Measurements from ENCODE around the gene INTS4.
"Not testable (repeated sequence)": the region's sequence is repeated elsewhere in the genome, so short reads cannot be mapped to it uniquely, and the experiment has no call there.

DNA sequence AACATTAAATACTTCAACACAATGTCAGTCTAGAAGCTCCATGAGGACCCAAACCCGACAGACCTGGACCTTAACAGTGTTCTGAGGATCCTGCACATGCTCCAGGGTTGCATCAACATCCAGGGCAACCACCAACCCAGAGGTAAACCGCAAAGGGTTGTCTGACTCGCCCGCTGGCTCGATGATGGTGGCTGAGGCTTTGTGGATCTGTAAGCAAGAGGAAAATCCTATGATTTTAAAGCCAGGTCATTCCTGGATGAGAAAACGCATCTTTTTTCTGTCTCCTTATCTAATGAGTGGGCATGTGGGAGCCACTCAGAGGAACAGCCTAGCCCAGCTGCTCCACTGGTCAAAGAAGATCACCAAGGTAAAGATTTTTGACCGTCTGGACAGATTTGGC lies 103.2 kb downstream of the INTS4 start:
- TF ChIP-seq ZNF391 (tag by site-specific recombination; IDR thresholded peaks at IDR 0.05; ENCODE audit: borderline replicate concordance, low read depth): not testable (repeated sequence)
- TF ChIP-seq, protein P1, sequence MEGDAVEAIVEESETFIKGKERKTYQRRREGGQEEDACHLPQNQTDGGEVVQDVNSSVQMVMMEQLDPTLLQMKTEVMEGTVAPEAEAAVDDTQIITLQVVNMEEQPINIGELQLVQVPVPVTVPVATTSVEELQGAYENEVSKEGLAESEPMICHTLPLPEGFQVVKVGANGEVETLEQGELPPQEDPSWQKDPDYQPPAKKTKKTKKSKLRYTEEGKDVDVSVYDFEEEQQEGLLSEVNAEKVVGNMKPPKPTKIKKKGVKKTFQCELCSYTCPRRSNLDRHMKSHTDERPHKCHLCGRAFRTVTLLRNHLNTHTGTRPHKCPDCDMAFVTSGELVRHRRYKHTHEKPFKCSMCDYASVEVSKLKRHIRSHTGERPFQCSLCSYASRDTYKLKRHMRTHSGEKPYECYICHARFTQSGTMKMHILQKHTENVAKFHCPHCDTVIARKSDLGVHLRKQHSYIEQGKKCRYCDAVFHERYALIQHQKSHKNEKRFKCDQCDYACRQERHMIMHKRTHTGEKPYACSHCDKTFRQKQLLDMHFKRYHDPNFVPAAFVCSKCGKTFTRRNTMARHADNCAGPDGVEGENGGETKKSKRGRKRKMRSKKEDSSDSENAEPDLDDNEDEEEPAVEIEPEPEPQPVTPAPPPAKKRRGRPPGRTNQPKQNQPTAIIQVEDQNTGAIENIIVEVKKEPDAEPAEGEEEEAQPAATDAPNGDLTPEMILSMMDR (tag by site-specific recombination; IDR thresholded peaks at IDR 0.05): not testable (repeated sequence)
